ENCODE measurements around the gene TGFB1I1. TPM values are rescaled to one million over a fixed set of nuclear protein-coding genes. Genes with fewer than 3 reads are reported as not detected.
A peak's percentile ranks its signal among the peaks of the same experiment; 100 is the strongest.

The TGFB1I1 gene
- total and polyA plus RNA-seq, 2 of the 13 experiments (the other 11 are each of a cell fraction or from before 2014, with no cell fraction given): 0.80 to 2.9 TPM

GRCh38 chr16:31458844-31459686 is 12.9 kb upstream of the TGFB1I1 start, which contains the start of gene ARMC5 (continued):
- peak; percentile 76 for TF ChIP-seq FOXP4 (CRISPR knock-in tag; IDR thresholded peaks at IDR 0.05)
- peak; percentile 87; the same call in 1 of the 2 replicates for TF ChIP-seq ZNF30 (CRISPR knock-in tag; IDR thresholded peaks at IDR 0.05)
- TF ChIP-seq RBFOX2 (IDR thresholded peaks at IDR 0.05; ENCODE audit: low read depth, low read length): peak; percentile 98
- peak; percentile 48 for TF ChIP-seq ZNF781 (CRISPR knock-in tag; IDR thresholded peaks at IDR 0.05; ENCODE audit: borderline replicate concordance, not compliant biosample characterization)
- TF ChIP-seq HDAC1 (CRISPR knock-in tag; IDR thresholded peaks at IDR 0.05): peak; percentile 86
- TF ChIP-seq USF2 (IDR thresholded peaks at IDR 0.05; ENCODE audit: low read depth, low read length): no peak; the same call in 1 of the 2 replicates
- TF ChIP-seq USF2 (CRISPR knock-in tag; IDR thresholded peaks at IDR 0.05; ENCODE audit: borderline replicate concordance): no peak
- TF ChIP-seq LBX2 (CRISPR knock-in tag; IDR thresholded peaks at IDR 0.05; ENCODE audit: borderline replicate concordance): peak; percentile 66; the same call in 1 of the 2 replicates
- TF ChIP-seq FOXK2 (IDR thresholded peaks at IDR 0.05): no peak
- peak; percentile 84 for TF ChIP-seq ARHGAP35 (CRISPR knock-in tag; IDR thresholded peaks at IDR 0.05; ENCODE audit: borderline replicate concordance)
- TF ChIP-seq HDAC6 (IDR thresholded peaks at IDR 0.05; ENCODE audit: low read depth, low read length): no peak
- TF ChIP-seq ZFP36 (IDR thresholded peaks at IDR 0.05; ENCODE audit: borderline replicate concordance, low read depth, low read length, partially characterized antibody): peak; percentile 24
- no peak; the same call in 1 of the 2 replicates for TF ChIP-seq AKNA (CRISPR knock-in tag; IDR thresholded peaks at IDR 0.05; ENCODE audit: borderline replicate concordance)
